Measurements from ENCODE around the gene PKNOX2.

PKNOX2 gene

GRCh38 chr11:125370561-125371389, 206.2 kb downstream of the PKNOX2 start:
- DNase-seq: no peak

- DNase-seq: no peak
Measured at GRCh38 chr11:125371431-125371935, 206.9 kb downstream of the PKNOX2 start.

GRCh38 chr11:125372088-125372487, 207.5 kb downstream of the PKNOX2 start:
- DNase-seq: no peak

- no peak for DNase-seq
Measured at GRCh38 chr11:125372911-125373310, 208.4 kb downstream of the PKNOX2 start.

GRCh38 chr11:125373426-125374391, 209.2 kb downstream of the PKNOX2 start:
- DNase-seq: no peak

GRCh38 chr11:125374398-125374797, 209.8 kb downstream of the PKNOX2 start:
- DNase-seq: no peak

- no peak for DNase-seq
Measured at GRCh38 chr11:125375146-125375545, 210.6 kb downstream of the PKNOX2 start.

GRCh38 chr11:125376117-125376516, 211.6 kb downstream of the PKNOX2 start:
- DNase-seq: no peak

GRCh38 chr11:125376856-125377255, 212.3 kb downstream of the PKNOX2 start:
- DNase-seq: no peak

GRCh38 chr11:125378083-125378482, 213.5 kb downstream of the PKNOX2 start:
- no peak for DNase-seq

GRCh38 chr11:125378571-125378970, 214.0 kb downstream of the PKNOX2 start:
- no peak for DNase-seq

GRCh38 chr11:125379565-125379964, 215.0 kb downstream of the PKNOX2 start:
- no peak for DNase-seq

- DNase-seq: no peak
Measured at GRCh38 chr11:125379981-125380380, 215.4 kb downstream of the PKNOX2 start.

- no peak for DNase-seq
Measured at GRCh38 chr11:125380756-125381445, 216.3 kb downstream of the PKNOX2 start.

GRCh38 chr11:125381499-125382044, 217.0 kb downstream of the PKNOX2 start:
- no peak for DNase-seq

- DNase-seq: no peak
Measured at GRCh38 chr11:125382314-125382791, 217.8 kb downstream of the PKNOX2 start.

- DNase-seq: no peak
Measured at GRCh38 chr11:125382822-125383221, 218.3 kb downstream of the PKNOX2 start.

- no peak for DNase-seq
Measured at GRCh38 chr11:125384825-125385224, 220.3 kb downstream of the PKNOX2 start.

- DNase-seq: no peak
Measured at GRCh38 chr11:125387901-125388300, 223.3 kb downstream of the PKNOX2 start.

- no peak for DNase-seq
Measured at GRCh38 chr11:125388611-125389010, 224.1 kb downstream of the PKNOX2 start.

- DNase-seq: no peak
Measured at GRCh38 chr11:125389339-125390166, 225.0 kb downstream of the PKNOX2 start.

All from CD4-positive, alpha-beta T cell treated with Interleukin-12 subunit alpha and Interleukin-12 subunit beta, for 1 hour (primary cell).